WTC11 (cell line): ENCODE results near the gene KIF12. TPM values are rescaled to one million over a fixed set of nuclear protein-coding genes. Genes with fewer than 3 reads are reported as not detected.

Source experiments
- ATAC-seq: fragments of 200-7000 bp; cut with Tn5 transposase; 2 replicates; pipeline ENCODE4 v1.10.0; 2021; ENCODE audit warnings: mild to moderate bottlenecking, moderate library complexity
- CTCF ChIA-PET: fragments of 300-600 bp; sonication (Branson Sonifier 250); formaldehyde crosslinking; loops from one replicate; lab custom pipeline; 2021; ENCODE audit warnings: antibody characterized with exemption; lab: Charles Lee
- POLR2A ChIA-PET: fragments of 350-600 bp; sonication (Branson Sonifier 250); formaldehyde crosslinking; loops from one replicate; lab custom pipeline; 2021; ENCODE audit warnings: antibody characterized with exemption; lab: Charles Lee
- DNase-seq: peaks from one replicate; pipeline ENCODE4 v3.0.0; 2021; ENCODE audit warnings: low spot score
- H3K27ac Mint-ChIP-seq: 2 replicates; pipeline ENCODE4 v1.8.0; 2021; ENCODE audit warnings: mixed read lengths
- H3K27me3 Mint-ChIP-seq: 2 replicates; pipeline ENCODE4 v1.8.0; 2021; ENCODE audit warnings: low read depth, mild to moderate bottlenecking, moderate library complexity, mixed read lengths
- H3K36me3 Mint-ChIP-seq: 2 replicates; pipeline ENCODE4 v1.8.0; 2021; ENCODE audit warnings: mixed read lengths
- H3K4me1 Mint-ChIP-seq: 2 replicates; pipeline ENCODE4 v1.8.0; 2022; ENCODE audit warnings: mixed read lengths
- H3K4me3 Mint-ChIP-seq: 2 replicates; pipeline ENCODE4 v1.8.0; 2021; ENCODE audit warnings: mild to moderate bottlenecking, moderate library complexity, mixed read lengths
- H3K9me3 Mint-ChIP-seq: 2 replicates; pipeline ENCODE4 v1.8.0; 2021; ENCODE audit warnings: mixed read lengths
- ATF2 ChIP-seq: sonication (generic); formaldehyde crosslinking; IDR thresholded peaks from 2 replicates; pipeline ENCODE4 v1.8.1; 2022; ENCODE audit warnings: low read depth, missing genetic modification reagents, borderline replicate concordance
- CREB1 ChIP-seq: sonication (generic); formaldehyde crosslinking; IDR thresholded peaks from 2 replicates; pipeline ENCODE4 v1.8.0; 2023; ENCODE audit warnings: mild to moderate bottlenecking, missing genetic modification reagents
- E2F1 ChIP-seq: sonication (generic); formaldehyde crosslinking; IDR thresholded peaks from 2 replicates; pipeline ENCODE4 v1.8.0; 2022; ENCODE audit warnings: mild to moderate bottlenecking, missing genetic modification reagents
- EMX1 ChIP-seq: fragments of 250-450 bp; sonication (Bioruptor Pico); IDR thresholded peaks from 2 replicates; pipeline ENCODE4 v1.8.0; 2021; ENCODE audit warnings: mild to moderate bottlenecking
- ESRRA ChIP-seq: sonication (generic); formaldehyde crosslinking; IDR thresholded peaks from 2 replicates; pipeline ENCODE4 v1.8.1; 2022; ENCODE audit warnings: mild to moderate bottlenecking, missing genetic modification reagents, borderline replicate concordance
- GABPB1 ChIP-seq: sonication (generic); formaldehyde crosslinking; IDR thresholded peaks from 2 replicates; pipeline ENCODE4 v1.8.1; 2023; ENCODE audit warnings: mild to moderate bottlenecking, missing genetic modification reagents
- HMGA2 ChIP-seq: fragments of 250-450 bp; sonication (Bioruptor Pico); IDR thresholded peaks from 2 replicates; pipeline ENCODE4 v1.4.0; 2021; ENCODE audit warnings: mild to moderate bottlenecking, moderate library complexity
- KAT7 ChIP-seq: sonication (generic); formaldehyde crosslinking; IDR thresholded peaks from 2 replicates; pipeline ENCODE4 v1.8.1; 2023; ENCODE audit warnings: missing genetic modification reagents, mild to moderate bottlenecking, borderline replicate concordance
- NR1H2 ChIP-seq: sonication (generic); formaldehyde crosslinking; IDR thresholded peaks from 2 replicates; pipeline ENCODE4 v1.9.0; 2021; ENCODE audit warnings: mild to moderate bottlenecking, moderate library complexity, missing genetic modification reagents
- NR3C1 ChIP-seq: sonication (generic); formaldehyde crosslinking; conservative IDR thresholded peaks from 2 replicates; pipeline ENCODE4 v1.8.1; 2023; ENCODE audit warnings: low read depth, mild to moderate bottlenecking, missing genetic modification reagents
- OVOL2 ChIP-seq: fragments of 250-450 bp; sonication (Bioruptor Pico); IDR thresholded peaks from 2 replicates; pipeline ENCODE4 v1.9.0; 2021; ENCODE audit warnings: mild to moderate bottlenecking, borderline replicate concordance
- SOX15 ChIP-seq: fragments of 250-450 bp; sonication (Bioruptor Pico); IDR thresholded peaks from 2 replicates; pipeline ENCODE4 v1.9.0; 2021; ENCODE audit warnings: mild to moderate bottlenecking
- STAT6 ChIP-seq: sonication (generic); formaldehyde crosslinking; conservative IDR thresholded peaks from 2 replicates; pipeline ENCODE4 v1.8.1; 2023; ENCODE audit warnings: mild to moderate bottlenecking, low read depth, missing genetic modification reagents, moderate library complexity
- TEAD4 ChIP-seq: sonication (generic); formaldehyde crosslinking; IDR thresholded peaks from 2 replicates; pipeline ENCODE4 v1.8.0; 2022; ENCODE audit warnings: mild to moderate bottlenecking, missing genetic modification reagents
- TP53 ChIP-seq: sonication (generic); formaldehyde crosslinking; IDR thresholded peaks from 2 replicates; pipeline ENCODE4 v1.8.1; 2023; ENCODE audit warnings: mild to moderate bottlenecking, missing genetic modification reagents
- ZNF219 ChIP-seq: sonication (generic); formaldehyde crosslinking; IDR thresholded peaks from 2 replicates; pipeline ENCODE4 v1.8.0; 2023; ENCODE audit warnings: missing genetic modification reagents, mild to moderate bottlenecking, borderline replicate concordance
- total RNA-seq: library from RNA; stranded (reverse); gene quantifications from 3 replicates; pipeline ENCODE4 v1.2.3, GENCODE V29; 2021
- TF ChIP-seq, protein P1 (sequence below): fragments of 250-450 bp; sonication (Bioruptor Pico); IDR thresholded peaks from 2 replicates; pipeline ENCODE4 v1.8.0; 2021; ENCODE audit warnings: mild to moderate bottlenecking
- TF ChIP-seq, protein P2 (sequence below): fragments of 250-450 bp; sonication (Bioruptor Pico); IDR thresholded peaks from 2 replicates; pipeline ENCODE4 v1.9.0; 2021; ENCODE audit warnings: mild to moderate bottlenecking
- TF ChIP-seq, protein P3 (sequence below): fragments of 250-450 bp; sonication (Bioruptor Pico); IDR thresholded peaks from 2 replicates; pipeline ENCODE4 v1.9.0; 2021; ENCODE audit warnings: mild to moderate bottlenecking, borderline replicate concordance
- TF ChIP-seq, protein P4 (sequence below): fragments of 250-450 bp; sonication (Bioruptor Pico); IDR thresholded peaks from 2 replicates; pipeline ENCODE4 v1.9.0; 2021; ENCODE audit warnings: mild to moderate bottlenecking

KIF12 gene
- total RNA-seq, 1 experiment from 2014 or later, result 4.0 TPM

GRCh38 chr9:114051706-114052105 lies 47.4 kb downstream of the KIF12 start (continued):
- TF ChIP-seq, protein P1, sequence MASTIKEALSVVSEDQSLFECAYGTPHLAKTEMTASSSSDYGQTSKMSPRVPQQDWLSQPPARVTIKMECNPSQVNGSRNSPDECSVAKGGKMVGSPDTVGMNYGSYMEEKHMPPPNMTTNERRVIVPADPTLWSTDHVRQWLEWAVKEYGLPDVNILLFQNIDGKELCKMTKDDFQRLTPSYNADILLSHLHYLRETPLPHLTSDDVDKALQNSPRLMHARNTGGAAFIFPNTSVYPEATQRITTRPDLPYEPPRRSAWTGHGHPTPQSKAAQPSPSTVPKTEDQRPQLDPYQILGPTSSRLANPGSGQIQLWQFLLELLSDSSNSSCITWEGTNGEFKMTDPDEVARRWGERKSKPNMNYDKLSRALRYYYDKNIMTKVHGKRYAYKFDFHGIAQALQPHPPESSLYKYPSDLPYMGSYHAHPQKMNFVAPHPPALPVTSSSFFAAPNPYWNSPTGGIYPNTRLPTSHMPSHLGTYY (CRISPR knock-in tag), result no peak
- TF ChIP-seq KAT7 (CRISPR knock-in tag) (no peak), HMGA2 (CRISPR knock-in tag) (no peak), TP53 (CRISPR knock-in tag) (no peak), EMX1 (no peak), STAT6 (CRISPR knock-in tag) (no peak), SOX15 (no peak)
- TF ChIP-seq, all 79 proteins: peak for 0

GRCh38 chr9:114051281-114051680 lies 47.8 kb downstream of the KIF12 start:
- TF ChIP-seq NR3C1 (CRISPR knock-in tag), result no peak
- DNase-seq (no peak), ATAC-seq (no peak)
- H3K9me3 Mint-ChIP-seq, result no peaks in the 10 kb centered on the region
- no peak overlapping the region for H3K27ac Mint-ChIP-seq
- ChIA-PET POLR2A (no interaction called here), CTCF (no interaction called here)
- H3K27me3 Mint-ChIP-seq, result no peaks in the 10 kb centered on the region
- H3K4me1 Mint-ChIP-seq, result 0 out of 2 replicates have a peak, but pooled peaks cover 3% of the 10 kb centered on the region
- peaks cover 18% of the 10 kb centered on the region for H3K36me3 Mint-ChIP-seq
- no peak overlapping the region for H3K4me3 Mint-ChIP-seq

DNA sequence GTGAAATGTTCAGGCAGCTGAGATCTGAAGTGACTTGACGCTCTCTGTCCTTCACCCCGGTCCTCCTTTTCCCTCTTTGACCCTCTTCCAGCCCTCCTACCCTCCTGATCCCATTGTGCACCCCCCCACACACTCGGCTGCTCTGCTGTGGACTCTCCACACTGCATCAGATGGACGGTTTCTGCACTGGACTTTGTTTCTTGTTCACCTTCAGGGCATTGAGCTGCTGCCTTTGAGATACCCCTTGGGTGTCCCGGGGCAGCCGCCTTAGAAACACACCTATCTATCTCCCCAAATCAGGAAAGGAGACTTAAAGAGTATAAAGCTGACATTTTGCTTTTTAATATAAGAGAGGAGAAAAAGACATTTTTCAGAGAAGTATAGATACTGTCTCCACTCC lies 48.4 kb downstream of the KIF12 start:
- Mint-ChIP-seq H3K36me3 (peaks cover 18% of the 10 kb centered on the region), H3K27me3 (no peaks in the 10 kb centered on the region), H3K27ac (no peak overlapping the region), H3K4me3 (no peak overlapping the region), H3K9me3 (no peaks in the 10 kb centered on the region), H3K4me1 (0 out of 2 replicates have a peak, but pooled peaks cover 3% of the 10 kb centered on the region)
- POLR2A ChIA-PET, result no interaction called here
- CTCF ChIA-PET, result no interaction called here
- ATAC-seq, result no peak
- no peak for DNase-seq
- TF ChIP-seq, protein P2, sequence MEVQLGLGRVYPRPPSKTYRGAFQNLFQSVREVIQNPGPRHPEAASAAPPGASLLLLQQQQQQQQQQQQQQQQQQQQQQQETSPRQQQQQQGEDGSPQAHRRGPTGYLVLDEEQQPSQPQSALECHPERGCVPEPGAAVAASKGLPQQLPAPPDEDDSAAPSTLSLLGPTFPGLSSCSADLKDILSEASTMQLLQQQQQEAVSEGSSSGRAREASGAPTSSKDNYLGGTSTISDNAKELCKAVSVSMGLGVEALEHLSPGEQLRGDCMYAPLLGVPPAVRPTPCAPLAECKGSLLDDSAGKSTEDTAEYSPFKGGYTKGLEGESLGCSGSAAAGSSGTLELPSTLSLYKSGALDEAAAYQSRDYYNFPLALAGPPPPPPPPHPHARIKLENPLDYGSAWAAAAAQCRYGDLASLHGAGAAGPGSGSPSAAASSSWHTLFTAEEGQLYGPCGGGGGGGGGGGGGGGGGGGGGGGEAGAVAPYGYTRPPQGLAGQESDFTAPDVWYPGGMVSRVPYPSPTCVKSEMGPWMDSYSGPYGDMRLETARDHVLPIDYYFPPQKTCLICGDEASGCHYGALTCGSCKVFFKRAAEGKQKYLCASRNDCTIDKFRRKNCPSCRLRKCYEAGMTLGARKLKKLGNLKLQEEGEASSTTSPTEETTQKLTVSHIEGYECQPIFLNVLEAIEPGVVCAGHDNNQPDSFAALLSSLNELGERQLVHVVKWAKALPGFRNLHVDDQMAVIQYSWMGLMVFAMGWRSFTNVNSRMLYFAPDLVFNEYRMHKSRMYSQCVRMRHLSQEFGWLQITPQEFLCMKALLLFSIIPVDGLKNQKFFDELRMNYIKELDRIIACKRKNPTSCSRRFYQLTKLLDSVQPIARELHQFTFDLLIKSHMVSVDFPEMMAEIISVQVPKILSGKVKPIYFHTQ (CRISPR knock-in tag), result no peak
- TF ChIP-seq NR1H2, result no peak
- TF ChIP-seq ZNF219, result no peak
- TF ChIP-seq, protein P3, sequence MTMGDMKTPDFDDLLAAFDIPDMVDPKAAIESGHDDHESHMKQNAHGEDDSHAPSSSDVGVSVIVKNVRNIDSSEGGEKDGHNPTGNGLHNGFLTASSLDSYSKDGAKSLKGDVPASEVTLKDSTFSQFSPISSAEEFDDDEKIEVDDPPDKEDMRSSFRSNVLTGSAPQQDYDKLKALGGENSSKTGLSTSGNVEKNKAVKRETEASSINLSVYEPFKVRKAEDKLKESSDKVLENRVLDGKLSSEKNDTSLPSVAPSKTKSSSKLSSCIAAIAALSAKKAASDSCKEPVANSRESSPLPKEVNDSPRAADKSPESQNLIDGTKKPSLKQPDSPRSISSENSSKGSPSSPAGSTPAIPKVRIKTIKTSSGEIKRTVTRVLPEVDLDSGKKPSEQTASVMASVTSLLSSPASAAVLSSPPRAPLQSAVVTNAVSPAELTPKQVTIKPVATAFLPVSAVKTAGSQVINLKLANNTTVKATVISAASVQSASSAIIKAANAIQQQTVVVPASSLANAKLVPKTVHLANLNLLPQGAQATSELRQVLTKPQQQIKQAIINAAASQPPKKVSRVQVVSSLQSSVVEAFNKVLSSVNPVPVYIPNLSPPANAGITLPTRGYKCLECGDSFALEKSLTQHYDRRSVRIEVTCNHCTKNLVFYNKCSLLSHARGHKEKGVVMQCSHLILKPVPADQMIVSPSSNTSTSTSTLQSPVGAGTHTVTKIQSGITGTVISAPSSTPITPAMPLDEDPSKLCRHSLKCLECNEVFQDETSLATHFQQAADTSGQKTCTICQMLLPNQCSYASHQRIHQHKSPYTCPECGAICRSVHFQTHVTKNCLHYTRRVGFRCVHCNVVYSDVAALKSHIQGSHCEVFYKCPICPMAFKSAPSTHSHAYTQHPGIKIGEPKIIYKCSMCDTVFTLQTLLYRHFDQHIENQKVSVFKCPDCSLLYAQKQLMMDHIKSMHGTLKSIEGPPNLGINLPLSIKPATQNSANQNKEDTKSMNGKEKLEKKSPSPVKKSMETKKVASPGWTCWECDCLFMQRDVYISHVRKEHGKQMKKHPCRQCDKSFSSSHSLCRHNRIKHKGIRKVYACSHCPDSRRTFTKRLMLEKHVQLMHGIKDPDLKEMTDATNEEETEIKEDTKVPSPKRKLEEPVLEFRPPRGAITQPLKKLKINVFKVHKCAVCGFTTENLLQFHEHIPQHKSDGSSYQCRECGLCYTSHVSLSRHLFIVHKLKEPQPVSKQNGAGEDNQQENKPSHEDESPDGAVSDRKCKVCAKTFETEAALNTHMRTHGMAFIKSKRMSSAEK, result no peak
- no peak for TF ChIP-seq E2F1 (CRISPR knock-in tag)
- no peak for TF ChIP-seq ATF2 (CRISPR knock-in tag)
- no peak for TF ChIP-seq CREB1
- TF ChIP-seq GABPB1 (CRISPR knock-in tag), result no peak
- TF ChIP-seq ESRRA, result no peak
- no peak for TF ChIP-seq TEAD4 (CRISPR knock-in tag)
- TF ChIP-seq, protein P4, sequence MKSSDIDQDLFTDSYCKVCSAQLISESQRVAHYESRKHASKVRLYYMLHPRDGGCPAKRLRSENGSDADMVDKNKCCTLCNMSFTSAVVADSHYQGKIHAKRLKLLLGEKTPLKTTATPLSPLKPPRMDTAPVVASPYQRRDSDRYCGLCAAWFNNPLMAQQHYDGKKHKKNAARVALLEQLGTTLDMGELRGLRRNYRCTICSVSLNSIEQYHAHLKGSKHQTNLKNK (CRISPR knock-in tag), result no peak
- no peak for TF ChIP-seq OVOL2
